GM12872 (cell line): Measurements from ENCODE around the gene UMOD.

Source experiments
- CTCF ChIP-seq: IDR thresholded peaks from 3 replicates; pipeline ENCODE4 v1.5.1; 2011; ENCODE audit warnings: low read depth, mild to moderate bottlenecking, low read length, moderate library complexity; ENCODE audit not compliant: insufficient read depth

Gene UMOD

GRCh38 chr16:20327444-20328041, 25.0 kb downstream of the UMOD start, which contains the start of gene GP2:
GP2 (minus strand) TSS chr16:20327513; CDS start chr16:20326431, 1,082 bp downstream.
- TF ChIP-seq CTCF = no peak

GRCh38 chr16:20326321-20326720, 26.2 kb downstream of the UMOD start:
- no peak for TF ChIP-seq CTCF

GRCh38 chr16:20325005-20325404, 27.5 kb downstream of the UMOD start:
- no peak for TF ChIP-seq CTCF

GRCh38 chr16:20323591-20324117, 28.9 kb downstream of the UMOD start:
- TF ChIP-seq CTCF = no peak

GRCh38 chr16:20322696-20323095, 29.8 kb downstream of the UMOD start:
- TF ChIP-seq CTCF = no peak

GRCh38 chr16:20321671-20322070, 30.8 kb downstream of the UMOD start:
- no peak for TF ChIP-seq CTCF

GRCh38 chr16:20320592-20320991, 31.9 kb downstream of the UMOD start:
- no peak for TF ChIP-seq CTCF

GRCh38 chr16:20320178-20320577, 32.3 kb downstream of the UMOD start:
- TF ChIP-seq CTCF = no peak
